SK-N-SH treated with all-trans-retinoic acid at 6 μM for 48 hours (cell line): ENCODE results near the gene PLAC8L1.

Experiments
- ESRRG ChIP-seq: fragments of 250-450 bp; sonication (Bioruptor Pico); IDR thresholded peaks from 2 replicates; pipeline ENCODE4 v1.6.1; 2021; ENCODE audit warnings: mild to moderate bottlenecking
- OSR1 ChIP-seq: fragments of 250-450 bp; sonication (Bioruptor Pico); IDR thresholded peaks from 2 replicates; pipeline ENCODE4 v1.8.0; 2022; ENCODE audit warnings: moderate library complexity, mild to moderate bottlenecking, inconsistent platforms
- RARB ChIP-seq: fragments of 250-450 bp; sonication (Bioruptor Pico); IDR thresholded peaks from 2 replicates; pipeline ENCODE4 v1.8.0; 2021; ENCODE audit warnings: mild to moderate bottlenecking, moderate library complexity
- TOX ChIP-seq: fragments of 250-450 bp; sonication (Bioruptor Pico); IDR thresholded peaks from 2 replicates; pipeline ENCODE4 v1.8.0; 2021; ENCODE audit warnings: mild to moderate bottlenecking, moderate library complexity, borderline replicate concordance
- ZC3H10 ChIP-seq: fragments of 250-450 bp; sonication (Bioruptor Pico); IDR thresholded peaks from 2 replicates; pipeline ENCODE4 v1.5.1; 2021; ENCODE audit warnings: mild to moderate bottlenecking, moderate library complexity
- ZFP3 ChIP-seq: fragments of 250-450 bp; sonication (Bioruptor Pico); IDR thresholded peaks from 2 replicates; pipeline ENCODE4 v1.5.0; 2020; ENCODE audit warnings: mild to moderate bottlenecking, moderate library complexity
- ZNF565 ChIP-seq: fragments of 450-650 bp; formaldehyde crosslinking; conservative IDR thresholded peaks from 2 replicates; pipeline ENCODE4 v1.5.0; 2020; ENCODE audit warnings: low read depth, mild to moderate bottlenecking, moderate library complexity

- TF ChIP-seq TOX (no peak), RARB (no peak), ZFP3 (no peak), ZNF565 (CRISPR knock-in tag) (no peak), ESRRG (CRISPR knock-in tag) (no peak), OSR1 (CRISPR knock-in tag) (no peak), ZC3H10 (CRISPR knock-in tag) (no peak)
Observed at GRCh38 chr5:146088098-146088497, 17.3 kb downstream of the PLAC8L1 start.
